IMR-90 (cell line): ENCODE measurements around the gene MBTD1. TPM values are rescaled to one million over a fixed set of nuclear protein-coding genes. Genes with fewer than 3 reads are reported as not detected.

Experiments used
- ATAC-seq: fragments of 200-7000 bp; cut with Tn5 transposase; 2 replicates; pipeline ENCODE4 v1.9.1; 2020; ENCODE audit warnings: low read depth, mild to moderate bottlenecking, moderate library complexity
- BruUV-seq: library from RNA; stranded (reverse); fragments of 400-500 nt; replicated peaks from 2 replicates; lab custom pipeline; 2021; lab: Mats Ljungman, UMichigan
- CTCF ChIA-PET: fragments of 300-600 bp; formaldehyde crosslinking; extraction: SDS; loops from one replicate; lab custom pipeline; 2021; ENCODE audit warnings: antibody characterized with exemption; lab: Yijun Ruan, JAX
- POLR2A ChIA-PET: fragments of 300-600 bp; sonication (Branson Sonifier 250); formaldehyde crosslinking; loops from one replicate; lab custom pipeline; 2022; ENCODE audit warnings: antibody characterized with exemption; ENCODE audit not compliant: unreplicated experiment; lab: Charles Lee
- DNase-seq: peaks from one replicate; pipeline ENCODE4 v3.0.0; 2013
- H2AFZ ChIP-seq: replicated peaks from 2 replicates; pipeline ENCODE3; 2013; ENCODE audit warnings: low read length, mild to moderate bottlenecking; ENCODE audit not compliant: poor library complexity
- H2AK5ac ChIP-seq: 2 replicates; pipeline ENCODE4 v1.6.1; 2013; ENCODE audit warnings: low read depth, low read length, inconsistent platforms
- H2AK9ac ChIP-seq: replicated peaks from 2 replicates; pipeline ENCODE3; 2013; ENCODE audit warnings: mild to moderate bottlenecking, low read depth, low read length, moderate library complexity; ENCODE audit not compliant: poor library complexity
- H2BK120ac ChIP-seq: 2 replicates; pipeline ENCODE4 v1.6.1; 2013; ENCODE audit warnings: low read depth, low read length, inconsistent platforms
- H2BK15ac ChIP-seq: 3 replicates; pipeline ENCODE4 v1.6.1; 2013; ENCODE audit warnings: low read depth, low read length, inconsistent platforms
- H2BK20ac ChIP-seq: 2 replicates; pipeline ENCODE4 v1.6.1; 2013; ENCODE audit warnings: low read depth, mild to moderate bottlenecking, inconsistent platforms, low read length, moderate library complexity
- H2BK5ac ChIP-seq: 2 replicates; pipeline ENCODE4 v1.6.1; 2013; ENCODE audit warnings: mild to moderate bottlenecking, low read depth, low read length, inconsistent platforms; ENCODE audit not compliant: poor library complexity, severe bottlenecking
- H3K14ac ChIP-seq: replicated peaks from 2 replicates; pipeline ENCODE4 v1.6.1; 2013; ENCODE audit warnings: low read depth, low read length, inconsistent platforms
- H3K18ac ChIP-seq: 2 replicates; pipeline ENCODE4 v1.6.1; 2013; ENCODE audit warnings: low read depth, low read length, control low read depth
- H3K23ac ChIP-seq: 2 replicates; pipeline ENCODE4 v1.6.1; 2013; ENCODE audit warnings: low read depth, low read length, inconsistent platforms
- H3K27ac ChIP-seq: 2 replicates; pipeline ENCODE4 v1.5.1; 2013; ENCODE audit warnings: mild to moderate bottlenecking, control low read depth, low read length; ENCODE audit not compliant: insufficient read depth
- H3K27me3 ChIP-seq: 2 replicates; pipeline ENCODE4 v1.6.1; 2013; ENCODE audit warnings: low read length; ENCODE audit not compliant: control insufficient read depth, insufficient read depth
- H3K36me3 ChIP-seq: 2 replicates; pipeline ENCODE4 v1.6.1; 2013; ENCODE audit warnings: low read length, mixed read lengths; ENCODE audit not compliant: control insufficient read depth, insufficient read depth
- H3K4ac ChIP-seq: 2 replicates; pipeline ENCODE4 v1.6.1; 2013; ENCODE audit warnings: low read depth, low read length, inconsistent platforms
- H3K4me1 ChIP-seq: 2 replicates; pipeline ENCODE4 v1.6.1; 2013; ENCODE audit warnings: low read length, mixed read lengths; ENCODE audit not compliant: control insufficient read depth, insufficient read depth
- H3K4me2 ChIP-seq: 2 replicates; pipeline ENCODE4 v1.6.1; 2013; ENCODE audit warnings: low read depth, mild to moderate bottlenecking, control low read depth, low read length, moderate library complexity
- H3K4me3 ChIP-seq: 2 replicates; pipeline ENCODE4 v1.5.1; 2013; ENCODE audit warnings: low read depth, mild to moderate bottlenecking, control low read depth, low read length, moderate library complexity; ENCODE audit not compliant: insufficient read depth
- H3K56ac ChIP-seq: 2 replicates; pipeline ENCODE4 v1.6.1; 2013; ENCODE audit warnings: low read length, inconsistent platforms; ENCODE audit not compliant: insufficient read depth; ENCODE audit errors: extremely low read depth
- H3K79me1 ChIP-seq, 2 experiments: 2 replicates each; pipeline ENCODE4 v1.6.1; 2013; ENCODE audit warnings: low read length in 2 of 2, inconsistent platforms in 1 of 2, low read depth in 1 of 2
- H3K9ac ChIP-seq: 2 replicates; pipeline ENCODE4 v1.6.1; 2013; ENCODE audit warnings: low read depth, low read length, control low read depth
- H3K9me1 ChIP-seq: 2 replicates; pipeline ENCODE4 v1.6.1; 2013; ENCODE audit warnings: low read length, inconsistent platforms; ENCODE audit not compliant: insufficient read depth
- H3K9me3 ChIP-seq: 2 replicates; pipeline ENCODE4 v1.6.1; 2013; ENCODE audit warnings: low read length; ENCODE audit not compliant: control insufficient read depth, insufficient read depth
- H4K20me1 ChIP-seq: 2 replicates; pipeline ENCODE4 v1.6.1; 2013; ENCODE audit warnings: low read length, inconsistent platforms; ENCODE audit not compliant: insufficient read depth
- H4K5ac ChIP-seq: 2 replicates; pipeline ENCODE4 v1.6.1; 2013; ENCODE audit warnings: mild to moderate bottlenecking, low read depth, low read length, control low read depth
- H4K8ac ChIP-seq, 2 experiments: 2 replicates each; pipeline ENCODE4 v1.6.1; 2013; ENCODE audit warnings: low read depth in 2 of 2, low read length in 2 of 2, control low read depth in 1 of 2, inconsistent platforms in 1 of 2
- H4K91ac ChIP-seq: 2 replicates; pipeline ENCODE4 v1.6.1; 2013; ENCODE audit warnings: low read depth, low read length, inconsistent platforms; ENCODE audit not compliant: insufficient read depth
- BHLHE40 ChIP-seq: fragments of 150-350 bp; IDR thresholded peaks from 2 replicates; pipeline ENCODE4 v1.6.1; 2016; ENCODE audit warnings: mild to moderate bottlenecking, low read depth, low read length
- CEBPB ChIP-seq: IDR thresholded peaks from 2 replicates; pipeline ENCODE4 v1.6.1; 2012; ENCODE audit warnings: low read depth, low read length, improper control_type of control experiment
- MAFK ChIP-seq: IDR thresholded peaks from 2 replicates; pipeline ENCODE4 v1.6.1; 2012; ENCODE audit warnings: low read depth, low read length, improper control_type of control experiment
- MAZ ChIP-seq: IDR thresholded peaks from 2 replicates; pipeline ENCODE4 v1.6.1; 2012; ENCODE audit warnings: low read depth, mild to moderate bottlenecking, low read length, improper control_type of control experiment, moderate library complexity, borderline replicate concordance
- MXI1 ChIP-seq: IDR thresholded peaks from 2 replicates; pipeline ENCODE4 v1.6.1; 2012; ENCODE audit warnings: low read depth, mild to moderate bottlenecking, low read length, moderate library complexity, borderline replicate concordance
- NFE2L2 ChIP-seq: fragments of 150-350 bp; IDR thresholded peaks from 2 replicates; pipeline ENCODE4 v1.6.1; 2016; ENCODE audit warnings: low read depth, mild to moderate bottlenecking, low read length
- POLR2A ChIP-seq: IDR thresholded peaks from 2 replicates; pipeline ENCODE4 v1.6.1; 2012; ENCODE audit warnings: mild to moderate bottlenecking, low read depth, low read length
- RAD21 ChIP-seq: IDR thresholded peaks from 2 replicates; pipeline ENCODE4 v1.6.1; 2012; ENCODE audit warnings: low read length, improper control_type of control experiment
- RCOR1 ChIP-seq: IDR thresholded peaks from 2 replicates; pipeline ENCODE4 v1.6.1; 2012; ENCODE audit warnings: mild to moderate bottlenecking, low read length, improper control_type of control experiment; ENCODE audit not compliant: insufficient replicate concordance
- RFX5 ChIP-seq: IDR thresholded peaks from 2 replicates; pipeline ENCODE4 v1.8.0; 2012; ENCODE audit warnings: low read depth, mild to moderate bottlenecking, low read length, moderate library complexity
- SMC3 ChIP-seq: fragments of 150-350 bp; IDR thresholded peaks from 2 replicates; pipeline ENCODE4 v1.6.1; 2016; ENCODE audit warnings: low read depth, mild to moderate bottlenecking, antibody characterized with exemption, low read length, moderate library complexity
- dilution Hi-C: fragments of 300-500 bp; cut with HindIII; formaldehyde crosslinking; loops from one replicate; pipeline ENCODE4 v1.14.3; 2018; ENCODE audit warnings: low sequenced_read_pairs; ENCODE audit not compliant: unreplicated experiment
- in situ Hi-C: fragments of 300-500 bp; cut with MboI; formaldehyde crosslinking; loops from 3 replicates; pipeline ENCODE4 v1.14.3; 2019; ENCODE audit warnings: low sequenced_read_pairs, inconsistent platforms, mixed read lengths
- intact Hi-C: fragments of 100-400 bp; cut with micrococcal nuclease; formaldehyde crosslinking; loops from 2 replicates; pipeline ENCODE4 v1.10.0; 2022
- polyA plus RNA-seq, 3 experiments: library from polyadenylated mRNA; depleted of rRNA; stranded (reverse); fragments of >200 nt; gene quantifications; 2 replicates each; pipeline ENCODE4 v1.2.3, GENCODE V29; 2012; ENCODE audit warnings: low replicate concordance in 1 of 3
- total RNA-seq: library from RNA; depleted of rRNA; stranded (reverse); fragments of >200 nt; gene quantifications from 2 replicates; pipeline ENCODE4 v1.2.3, GENCODE V29; 2012
- TF ChIP-seq, protein P1 (sequence below): fragments of 150-350 bp; IDR thresholded peaks from 2 replicates; pipeline ENCODE4 v1.6.1; 2016; ENCODE audit warnings: low read depth, mild to moderate bottlenecking, low read length, moderate library complexity, borderline replicate concordance
- TF ChIP-seq, protein P2 (sequence below): fragments of 150-350 bp; IDR thresholded peaks from 2 replicates; pipeline ENCODE4 v1.6.1; 2017; ENCODE audit warnings: mild to moderate bottlenecking, antibody characterized with exemption, low read length, low read depth

MBTD1 gene
- total and polyA plus RNA-seq, 2 of the 4 experiments (the other 2 are of a cell fraction): 3.2 to 5.6 TPM

DNA sequence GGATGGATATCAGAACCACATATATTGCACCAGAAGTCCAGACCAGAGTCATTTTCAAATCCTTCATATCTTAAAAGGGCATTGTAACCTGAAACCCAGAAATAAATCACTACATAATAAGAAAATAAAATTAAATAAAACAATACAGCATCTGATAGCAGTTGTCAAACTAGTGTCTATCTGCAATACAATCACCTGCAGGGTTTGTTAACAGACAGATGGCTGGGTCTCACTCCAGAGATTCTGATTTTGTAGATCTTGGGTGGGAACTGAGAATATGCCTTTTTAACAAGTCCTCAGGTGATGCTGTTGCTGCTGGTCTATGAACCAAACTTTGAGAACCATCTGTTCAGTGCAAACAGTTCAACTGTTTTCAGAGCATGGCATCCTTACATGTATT lies 56.0 kb downstream of the MBTD1 start:
- H2BK15ac ChIP-seq: no peak overlapping the region
- intact Hi-C loops: no loop called here
- H3K4me2 ChIP-seq: no peak overlapping the region
- no peaks in the 10 kb centered on the region for H3K4me1 ChIP-seq
- H2AK9ac ChIP-seq: no peak overlapping the region
- no peak overlapping the region for H3K18ac ChIP-seq
- no peak overlapping the region for H4K91ac ChIP-seq
- no peak for DNase-seq
- no TSS peak for BruUV-seq
- ChIA-PET CTCF (no interaction called here), POLR2A (no interaction called here)
- H2AK5ac ChIP-seq: no peak overlapping the region
- no peaks in the 10 kb centered on the region for H3K27me3 ChIP-seq
- no peak overlapping the region for H3K27ac ChIP-seq
- no peak for TF ChIP-seq SMC3
- no peak for TF ChIP-seq RCOR1
- TF ChIP-seq NFE2L2: no peak
- no peak for TF ChIP-seq CEBPB
- TF ChIP-seq, protein P1, sequence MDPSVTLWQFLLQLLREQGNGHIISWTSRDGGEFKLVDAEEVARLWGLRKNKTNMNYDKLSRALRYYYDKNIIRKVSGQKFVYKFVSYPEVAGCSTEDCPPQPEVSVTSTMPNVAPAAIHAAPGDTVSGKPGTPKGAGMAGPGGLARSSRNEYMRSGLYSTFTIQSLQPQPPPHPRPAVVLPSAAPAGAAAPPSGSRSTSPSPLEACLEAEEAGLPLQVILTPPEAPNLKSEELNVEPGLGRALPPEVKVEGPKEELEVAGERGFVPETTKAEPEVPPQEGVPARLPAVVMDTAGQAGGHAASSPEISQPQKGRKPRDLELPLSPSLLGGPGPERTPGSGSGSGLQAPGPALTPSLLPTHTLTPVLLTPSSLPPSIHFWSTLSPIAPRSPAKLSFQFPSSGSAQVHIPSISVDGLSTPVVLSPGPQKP: no peak
- no peak for TF ChIP-seq POLR2A
- TF ChIP-seq MXI1: no peak
- TF ChIP-seq, protein P2, sequence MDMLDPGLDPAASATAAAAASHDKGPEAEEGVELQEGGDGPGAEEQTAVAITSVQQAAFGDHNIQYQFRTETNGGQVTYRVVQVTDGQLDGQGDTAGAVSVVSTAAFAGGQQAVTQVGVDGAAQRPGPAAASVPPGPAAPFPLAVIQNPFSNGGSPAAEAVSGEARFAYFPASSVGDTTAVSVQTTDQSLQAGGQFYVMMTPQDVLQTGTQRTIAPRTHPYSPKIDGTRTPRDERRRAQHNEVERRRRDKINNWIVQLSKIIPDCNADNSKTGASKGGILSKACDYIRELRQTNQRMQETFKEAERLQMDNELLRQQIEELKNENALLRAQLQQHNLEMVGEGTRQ: no peak
- no peak for TF ChIP-seq BHLHE40
- TF ChIP-seq RAD21: no peak
- TF ChIP-seq RFX5: no peak
- no peak for TF ChIP-seq MAFK
- TF ChIP-seq MAZ: no peak
- H3K79me1 ChIP-seq: no peaks in the 10 kb centered on the region
- dilution Hi-C loops: no loop called here
- H3K4ac ChIP-seq: no peak overlapping the region
- H3K36me3 ChIP-seq: peaks cover 35% of the 10 kb centered on the region
- no peak overlapping the region for H3K9ac ChIP-seq
- in situ Hi-C loops: no loop called here
- H3K9me3 ChIP-seq: no peaks in the 10 kb centered on the region
- H3K4me3 ChIP-seq: no peak overlapping the region
- no peaks in the 10 kb centered on the region for H4K20me1 ChIP-seq
- no peak overlapping the region for H2BK20ac ChIP-seq
- H4K8ac ChIP-seq: no peak overlapping the region
- H3K56ac ChIP-seq: no peak overlapping the region
- no peak overlapping the region for H3K14ac ChIP-seq
- no peak overlapping the region for H2BK120ac ChIP-seq
- H4K5ac ChIP-seq: no peak overlapping the region
- H2BK5ac ChIP-seq: no peak overlapping the region
- no peak for ATAC-seq
- H2AFZ ChIP-seq: no peak overlapping the region
- no peak overlapping the region for H3K23ac ChIP-seq
- H3K9me1 ChIP-seq: no peaks in the 10 kb centered on the region
